ENCODE measurements around the gene SMIM36. TPM values are rescaled to one million over a fixed set of nuclear protein-coding genes. Genes with fewer than 3 reads are reported as not detected.

Gene SMIM36
- total and polyA plus RNA-seq, 2 experiments from 2014 or later = not detected

- TF ChIP-seq CTCF (conservative IDR thresholded peaks at IDR 0.05; ENCODE audit: low read depth in 2 of 2) = no peak
- TF ChIP-seq JUNB (IDR thresholded peaks at IDR 0.05; ENCODE audit: unreplicated experiment) = no peak
- TF ChIP-seq, protein P1, sequence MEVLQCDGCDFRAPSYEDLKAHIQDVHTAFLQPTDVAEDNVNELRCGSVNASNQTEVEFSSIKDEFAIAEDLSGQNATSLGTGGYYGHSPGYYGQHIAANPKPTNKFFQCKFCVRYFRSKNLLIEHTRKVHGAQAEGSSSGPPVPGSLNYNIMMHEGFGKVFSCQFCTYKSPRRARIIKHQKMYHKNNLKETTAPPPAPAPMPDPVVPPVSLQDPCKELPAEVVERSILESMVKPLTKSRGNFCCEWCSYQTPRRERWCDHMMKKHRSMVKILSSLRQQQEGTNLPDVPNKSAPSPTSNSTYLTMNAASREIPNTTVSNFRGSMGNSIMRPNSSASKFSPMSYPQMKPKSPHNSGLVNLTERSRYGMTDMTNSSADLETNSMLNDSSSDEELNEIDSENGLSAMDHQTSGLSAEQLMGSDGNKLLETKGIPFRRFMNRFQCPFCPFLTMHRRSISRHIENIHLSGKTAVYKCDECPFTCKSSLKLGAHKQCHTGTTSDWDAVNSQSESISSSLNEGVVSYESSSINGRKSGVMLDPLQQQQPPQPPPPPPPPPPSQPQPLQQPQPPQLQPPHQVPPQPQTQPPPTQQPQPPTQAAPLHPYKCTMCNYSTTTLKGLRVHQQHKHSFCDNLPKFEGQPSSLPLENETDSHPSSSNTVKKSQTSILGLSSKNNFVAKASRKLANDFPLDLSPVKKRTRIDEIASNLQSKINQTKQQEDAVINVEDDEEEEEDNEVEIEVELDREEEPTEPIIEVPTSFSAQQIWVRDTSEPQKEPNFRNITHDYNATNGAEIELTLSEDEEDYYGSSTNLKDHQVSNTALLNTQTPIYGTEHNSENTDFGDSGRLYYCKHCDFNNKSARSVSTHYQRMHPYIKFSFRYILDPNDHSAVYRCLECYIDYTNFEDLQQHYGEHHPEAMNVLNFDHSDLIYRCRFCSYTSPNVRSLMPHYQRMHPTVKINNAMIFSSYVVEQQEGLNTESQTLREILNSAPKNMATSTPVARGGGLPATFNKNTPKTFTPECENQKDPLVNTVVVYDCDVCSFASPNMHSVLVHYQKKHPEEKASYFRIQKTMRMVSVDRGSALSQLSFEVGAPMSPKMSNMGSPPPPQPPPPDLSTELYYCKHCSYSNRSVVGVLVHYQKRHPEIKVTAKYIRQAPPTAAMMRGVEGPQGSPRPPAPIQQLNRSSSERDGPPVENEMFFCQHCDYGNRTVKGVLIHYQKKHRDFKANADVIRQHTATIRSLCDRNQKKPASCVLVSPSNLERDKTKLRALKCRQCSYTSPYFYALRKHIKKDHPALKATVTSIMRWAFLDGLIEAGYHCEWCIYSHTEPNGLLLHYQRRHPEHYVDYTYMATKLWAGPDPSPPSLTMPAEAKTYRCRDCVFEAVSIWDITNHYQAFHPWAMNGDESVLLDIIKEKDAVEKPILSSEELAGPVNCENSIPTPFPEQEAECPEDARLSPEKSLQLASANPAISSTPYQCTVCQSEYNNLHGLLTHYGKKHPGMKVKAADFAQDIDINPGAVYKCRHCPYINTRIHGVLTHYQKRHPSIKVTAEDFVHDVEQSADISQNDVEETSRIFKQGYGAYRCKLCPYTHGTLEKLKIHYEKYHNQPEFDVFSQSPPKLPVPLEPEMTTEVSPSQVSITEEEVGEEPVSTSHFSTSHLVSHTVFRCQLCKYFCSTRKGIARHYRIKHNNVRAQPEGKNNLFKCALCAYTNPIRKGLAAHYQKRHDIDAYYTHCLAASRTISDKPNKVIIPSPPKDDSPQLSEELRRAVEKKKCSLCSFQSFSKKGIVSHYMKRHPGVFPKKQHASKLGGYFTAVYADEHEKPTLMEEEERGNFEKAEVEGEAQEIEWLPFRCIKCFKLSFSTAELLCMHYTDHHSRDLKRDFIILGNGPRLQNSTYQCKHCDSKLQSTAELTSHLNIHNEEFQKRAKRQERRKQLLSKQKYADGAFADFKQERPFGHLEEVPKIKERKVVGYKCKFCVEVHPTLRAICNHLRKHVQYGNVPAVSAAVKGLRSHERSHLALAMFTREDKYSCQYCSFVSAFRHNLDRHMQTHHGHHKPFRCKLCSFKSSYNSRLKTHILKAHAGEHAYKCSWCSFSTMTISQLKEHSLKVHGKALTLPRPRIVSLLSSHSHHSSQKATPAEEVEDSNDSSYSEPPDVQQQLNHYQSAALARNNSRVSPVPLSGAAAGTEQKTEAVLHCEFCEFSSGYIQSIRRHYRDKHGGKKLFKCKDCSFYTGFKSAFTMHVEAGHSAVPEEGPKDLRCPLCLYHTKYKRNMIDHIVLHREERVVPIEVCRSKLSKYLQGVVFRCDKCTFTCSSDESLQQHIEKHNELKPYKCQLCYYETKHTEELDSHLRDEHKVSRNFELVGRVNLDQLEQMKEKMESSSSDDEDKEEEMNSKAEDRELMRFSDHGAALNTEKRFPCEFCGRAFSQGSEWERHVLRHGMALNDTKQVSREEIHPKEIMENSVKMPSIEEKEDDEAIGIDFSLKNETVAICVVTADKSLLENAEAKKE (CRISPR knock-in tag; IDR thresholded peaks at IDR 0.05) = no peak
- no peak for TF ChIP-seq CREB1 (CRISPR knock-in tag; IDR thresholded peaks at IDR 0.05; ENCODE audit: low read depth)
Measured at GRCh38 chr17:55433029-55433628, 78.1 kb downstream of the SMIM36 start (continued).

- H3K4me1 Mint-ChIP-seq = peaks cover 11% of the 10 kb centered on the region
- H3K36me3 Mint-ChIP-seq (ENCODE audit: low read depth) = no peaks in the 10 kb centered on the region
- H3K4me3 Mint-ChIP-seq = no peak overlapping the region
- H4K20me1 ChIP-seq (replicated peaks; ENCODE audit: insufficient read depth) = no peaks in the 10 kb centered on the region
- no peaks in the 10 kb centered on the region for H3K36me3 ChIP-seq (ENCODE audit: insufficient read depth)
- ATAC-seq (no peak), DNase-seq (ENCODE audit: low spot score) (no peak)
- no peaks in the 10 kb centered on the region for H3K9me2 ChIP-seq (ENCODE audit: insufficient read depth)
- no peaks in the 10 kb centered on the region for H3F3A ChIP-seq (replicated peaks; ENCODE audit: low read depth)
- no peaks in the 10 kb centered on the region for H3K27me3 Mint-ChIP-seq (ENCODE audit: insufficient read depth, low read depth, poor library complexity)
- H3K4me1 ChIP-seq (ENCODE audit: insufficient read depth) = no peaks in the 10 kb centered on the region; the same call in 1 of the 2 replicates
- TF ChIP-seq ZNF114 (CRISPR knock-in tag; IDR thresholded peaks at IDR 0.05) (no peak), STAT1 (IDR thresholded peaks at IDR 0.05; ENCODE audit: unreplicated experiment) (no peak), CREB1 (CRISPR knock-in tag; IDR thresholded peaks at IDR 0.05; ENCODE audit: low read depth) (no peak), POLR2AphosphoS5 (IDR thresholded peaks at IDR 0.05; ENCODE audit: low read depth) (no peak), EZH2phosphoT487 (IDR thresholded peaks at IDR 0.05; ENCODE audit: unreplicated experiment) (no peak), ZNF331 (CRISPR knock-in tag; IDR thresholded peaks at IDR 0.05; ENCODE audit: low read depth) (no peak)
- TF ChIP-seq, protein P2, sequence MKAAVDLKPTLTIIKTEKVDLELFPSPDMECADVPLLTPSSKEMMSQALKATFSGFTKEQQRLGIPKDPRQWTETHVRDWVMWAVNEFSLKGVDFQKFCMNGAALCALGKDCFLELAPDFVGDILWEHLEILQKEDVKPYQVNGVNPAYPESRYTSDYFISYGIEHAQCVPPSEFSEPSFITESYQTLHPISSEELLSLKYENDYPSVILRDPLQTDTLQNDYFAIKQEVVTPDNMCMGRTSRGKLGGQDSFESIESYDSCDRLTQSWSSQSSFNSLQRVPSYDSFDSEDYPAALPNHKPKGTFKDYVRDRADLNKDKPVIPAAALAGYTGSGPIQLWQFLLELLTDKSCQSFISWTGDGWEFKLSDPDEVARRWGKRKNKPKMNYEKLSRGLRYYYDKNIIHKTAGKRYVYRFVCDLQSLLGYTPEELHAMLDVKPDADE (IDR thresholded peaks at IDR 0.05) = no peak
- TF ChIP-seq, protein P3, sequence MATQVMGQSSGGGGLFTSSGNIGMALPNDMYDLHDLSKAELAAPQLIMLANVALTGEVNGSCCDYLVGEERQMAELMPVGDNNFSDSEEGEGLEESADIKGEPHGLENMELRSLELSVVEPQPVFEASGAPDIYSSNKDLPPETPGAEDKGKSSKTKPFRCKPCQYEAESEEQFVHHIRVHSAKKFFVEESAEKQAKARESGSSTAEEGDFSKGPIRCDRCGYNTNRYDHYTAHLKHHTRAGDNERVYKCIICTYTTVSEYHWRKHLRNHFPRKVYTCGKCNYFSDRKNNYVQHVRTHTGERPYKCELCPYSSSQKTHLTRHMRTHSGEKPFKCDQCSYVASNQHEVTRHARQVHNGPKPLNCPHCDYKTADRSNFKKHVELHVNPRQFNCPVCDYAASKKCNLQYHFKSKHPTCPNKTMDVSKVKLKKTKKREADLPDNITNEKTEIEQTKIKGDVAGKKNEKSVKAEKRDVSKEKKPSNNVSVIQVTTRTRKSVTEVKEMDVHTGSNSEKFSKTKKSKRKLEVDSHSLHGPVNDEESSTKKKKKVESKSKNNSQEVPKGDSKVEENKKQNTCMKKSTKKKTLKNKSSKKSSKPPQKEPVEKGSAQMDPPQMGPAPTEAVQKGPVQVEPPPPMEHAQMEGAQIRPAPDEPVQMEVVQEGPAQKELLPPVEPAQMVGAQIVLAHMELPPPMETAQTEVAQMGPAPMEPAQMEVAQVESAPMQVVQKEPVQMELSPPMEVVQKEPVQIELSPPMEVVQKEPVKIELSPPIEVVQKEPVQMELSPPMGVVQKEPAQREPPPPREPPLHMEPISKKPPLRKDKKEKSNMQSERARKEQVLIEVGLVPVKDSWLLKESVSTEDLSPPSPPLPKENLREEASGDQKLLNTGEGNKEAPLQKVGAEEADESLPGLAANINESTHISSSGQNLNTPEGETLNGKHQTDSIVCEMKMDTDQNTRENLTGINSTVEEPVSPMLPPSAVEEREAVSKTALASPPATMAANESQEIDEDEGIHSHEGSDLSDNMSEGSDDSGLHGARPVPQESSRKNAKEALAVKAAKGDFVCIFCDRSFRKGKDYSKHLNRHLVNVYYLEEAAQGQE (IDR thresholded peaks at IDR 0.05; ENCODE audit: unreplicated experiment) = no peak
- no peak overlapping the region for H3K4me3 ChIP-seq
- no peak overlapping the region for H3K4me2 ChIP-seq
- no peaks in the 10 kb centered on the region; the same call in 2 of the 3 replicates for H3K9me3 Mint-ChIP-seq
- no peaks in the 10 kb centered on the region for H3K79me2 ChIP-seq (replicated peaks; ENCODE audit: insufficient read depth)
- no peak overlapping the region for H3K27ac ChIP-seq (ENCODE audit: low read depth)
- H2AFZ ChIP-seq = 0 out of 2 replicates have a peak overlapping the region, but pooled peaks have one; percentile 57
- no peaks in the 10 kb centered on the region for H3K27me3 ChIP-seq (ENCODE audit: insufficient read depth)
- H3K27ac Mint-ChIP-seq = no peak overlapping the region
Measured at GRCh38 chr17:55432358-55433028, 78.8 kb downstream of the SMIM36 start.
